ENCODE measurements around the gene NXPH1. TPM values are rescaled to one million over a fixed set of nuclear protein-coding genes. Genes with fewer than 3 reads are reported as not detected.
"Not testable (repeated sequence)": the region's sequence is repeated elsewhere in the genome, so short reads cannot be mapped to it uniquely, and the experiment has no call there.

Gene NXPH1
- polyA plus RNA-seq, 3 donors, result not detected

DNA sequence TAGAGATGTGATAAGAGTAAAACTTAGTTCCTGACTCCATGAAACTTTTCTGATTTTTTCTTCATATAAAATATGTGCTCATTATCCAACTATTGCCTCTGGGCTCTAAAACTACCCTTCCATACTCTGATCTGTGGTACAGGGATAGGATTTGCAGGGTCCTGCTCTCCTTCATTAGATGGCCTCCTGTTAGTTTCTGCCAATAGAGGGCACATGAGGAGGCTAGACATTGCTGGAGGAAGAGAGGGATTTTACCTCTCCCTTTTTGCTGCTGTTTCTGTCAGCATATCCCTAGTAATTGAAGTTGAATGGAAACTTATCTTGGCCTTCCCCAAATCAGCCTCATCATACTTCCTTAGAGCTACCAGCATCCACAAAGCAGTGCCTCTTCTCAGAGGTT, 269.4 kb downstream of the NXPH1 start:
- DNase-seq, result no peak

DNA sequence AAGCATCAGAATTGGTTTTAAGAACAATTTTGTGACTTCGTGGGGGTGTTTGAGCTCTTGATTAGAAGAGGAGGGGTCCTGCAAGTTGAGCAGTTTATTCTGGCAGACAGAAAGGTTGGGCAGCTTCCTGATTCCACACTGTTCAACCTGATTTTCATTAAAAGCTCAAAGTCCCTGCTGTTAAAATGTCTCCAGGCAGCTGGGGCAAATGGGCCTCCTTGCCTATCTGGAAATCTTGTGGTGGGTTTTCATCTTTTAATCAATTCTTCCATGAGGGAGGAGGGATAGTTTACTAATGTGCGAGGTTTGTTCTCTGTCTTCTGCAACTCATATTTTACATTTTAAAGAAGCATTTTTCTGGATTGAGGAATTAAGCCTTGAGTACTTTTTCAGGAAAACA, 276.7 kb downstream of the NXPH1 start:
- no peak for DNase-seq

DNA sequence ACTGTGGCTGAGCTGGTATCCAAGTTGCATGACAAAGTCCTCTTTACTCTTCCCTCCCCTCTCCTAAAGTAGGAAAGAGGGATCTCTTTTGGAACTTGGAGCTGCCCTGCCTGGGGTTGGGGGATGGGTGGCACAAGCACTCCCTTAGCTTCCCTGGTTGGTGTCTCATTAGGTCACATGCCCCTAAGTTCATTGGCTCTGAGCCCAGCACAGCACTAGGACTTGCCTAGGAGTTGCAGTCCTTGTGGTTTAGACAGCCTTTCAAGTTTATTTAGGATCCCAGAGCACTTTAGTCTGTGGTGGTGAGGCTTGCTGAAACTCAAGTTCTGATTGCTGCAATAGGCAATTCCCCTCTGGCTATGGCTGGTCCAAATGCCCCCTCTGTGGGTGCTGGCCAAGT, 281.4 kb downstream of the NXPH1 start:
- no peak for DNase-seq

DNA sequence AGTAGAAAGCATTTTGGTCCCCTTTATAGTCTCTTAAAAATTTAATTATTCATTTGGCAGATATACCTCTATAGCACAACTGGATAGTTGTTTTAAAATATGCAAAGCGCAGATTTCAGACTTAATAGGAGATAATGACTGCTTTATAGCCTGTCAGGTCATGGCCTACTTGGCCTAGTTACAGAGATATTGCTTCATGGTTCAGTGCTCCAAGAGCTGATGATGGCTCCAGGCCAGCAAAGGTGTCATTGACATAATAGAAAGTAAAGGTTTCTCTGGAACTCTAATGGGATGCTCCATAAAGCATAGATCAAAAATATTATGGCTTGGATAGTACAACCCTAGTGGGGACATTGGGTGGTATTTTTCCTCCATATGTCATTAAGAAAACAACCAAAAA, 285.7 kb downstream of the NXPH1 start:
- DNase-seq, result no peak

DNA sequence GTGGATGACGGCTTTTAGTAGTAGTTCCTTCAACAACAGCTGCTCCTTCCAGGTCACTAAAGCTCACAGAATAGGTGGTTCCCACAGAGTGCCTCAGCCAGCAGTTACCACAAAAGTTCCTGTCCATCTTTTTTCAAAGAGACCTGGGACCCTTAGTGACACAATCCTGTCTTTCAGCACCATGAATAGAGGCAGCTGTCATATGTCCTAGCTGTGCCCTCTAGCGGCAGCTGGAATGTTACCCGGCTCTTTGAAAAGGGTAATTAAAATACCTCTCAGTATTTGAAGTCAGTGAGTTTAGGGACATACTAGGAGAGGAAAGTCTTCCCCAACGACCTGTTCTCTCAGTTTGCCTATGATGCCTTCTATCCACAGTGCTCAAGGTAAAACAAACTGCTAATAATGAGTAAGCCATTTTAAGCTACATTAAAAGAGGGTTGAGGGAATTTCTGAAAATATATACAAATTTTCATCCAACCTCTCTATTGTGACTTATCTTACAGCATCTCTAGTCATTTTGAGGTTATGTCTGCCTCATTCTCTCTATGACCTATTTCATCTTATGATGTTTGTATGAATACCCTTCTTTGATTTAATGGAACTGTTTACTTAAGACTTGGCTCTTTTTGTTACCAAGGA, 290.8 kb downstream of the NXPH1 start:
- peak; percentile 29 for DNase-seq

DNA sequence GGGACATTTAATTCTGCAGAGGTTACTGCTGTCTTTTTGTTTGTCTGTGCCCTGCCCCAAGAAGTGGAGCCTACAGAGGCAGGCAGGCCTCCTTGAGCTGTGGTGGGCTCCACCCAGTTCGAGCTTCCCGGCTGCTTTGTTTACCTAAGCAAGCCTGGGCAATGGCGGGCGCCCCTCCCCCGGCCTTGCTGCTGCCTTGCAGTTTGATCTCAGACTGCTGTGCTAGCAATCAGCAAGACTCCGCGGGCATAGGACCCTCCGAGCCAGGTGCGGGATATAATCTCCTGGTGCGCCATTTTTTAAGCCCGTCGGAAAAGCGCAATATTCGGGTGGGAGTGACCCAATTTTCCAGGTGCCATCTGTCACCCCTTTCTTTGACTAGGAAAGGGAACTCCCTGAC, 298.3 kb downstream of the NXPH1 start:
- DNase-seq, result not testable (repeated sequence)

DNA sequence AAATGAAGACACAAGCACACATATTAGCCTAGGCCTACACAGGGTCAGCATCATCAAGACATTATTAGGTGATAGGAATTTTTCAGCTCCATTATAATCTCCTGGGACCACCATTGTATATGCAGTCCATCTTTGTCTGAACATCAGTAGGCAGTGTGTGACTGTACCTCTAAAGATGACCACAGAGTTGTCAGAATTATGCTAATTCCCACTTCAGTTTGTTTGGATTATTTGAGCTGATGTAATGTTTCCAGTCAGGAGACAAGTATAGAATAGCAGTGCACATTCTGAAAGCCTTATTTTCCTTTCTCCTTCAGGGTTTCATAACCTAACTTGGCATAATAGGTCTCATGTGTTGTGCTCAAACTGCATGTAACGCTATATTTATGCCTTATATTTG, 306.4 kb downstream of the NXPH1 start:
- DNase-seq, result no peak

DNA sequence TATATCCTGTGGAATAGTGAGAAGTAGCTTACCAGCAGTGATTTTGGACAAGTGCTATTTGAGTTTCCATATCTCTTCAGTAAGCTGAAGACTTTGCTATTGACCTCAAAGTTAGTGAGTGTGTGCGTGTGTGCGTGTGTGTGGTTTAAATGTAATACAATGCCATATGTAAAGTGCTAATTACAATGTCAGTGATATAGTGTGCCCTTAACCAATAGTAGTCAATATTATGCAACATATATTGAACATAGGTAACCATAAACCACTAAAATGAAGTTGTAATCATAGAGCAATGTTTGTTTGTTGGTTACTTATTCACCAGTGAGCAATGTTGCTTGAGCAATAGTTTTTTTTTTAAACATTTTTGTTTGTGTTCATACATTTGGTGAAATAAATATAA, 309.4 kb downstream of the NXPH1 start:
- DNase-seq, result no peak

DNA sequence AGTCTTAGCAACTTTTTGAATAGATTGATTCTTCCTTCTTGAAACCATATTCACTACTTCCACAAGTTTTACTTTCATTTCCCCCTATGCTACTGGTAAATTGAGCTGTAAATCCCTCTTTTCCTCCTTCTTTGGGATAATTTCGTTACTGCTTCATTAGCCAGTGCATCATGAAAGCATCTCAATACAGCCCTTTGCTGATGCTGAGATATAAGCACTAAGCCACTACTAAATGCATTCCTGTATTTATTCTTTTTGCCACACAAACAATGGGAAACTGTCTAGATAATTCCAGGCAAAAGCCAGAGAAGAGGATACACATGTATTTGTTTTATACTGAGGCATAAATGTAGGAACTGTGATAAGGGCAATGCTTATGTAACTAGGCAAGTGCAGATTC, 313.9 kb downstream of the NXPH1 start:
- no peak for DNase-seq

DNA sequence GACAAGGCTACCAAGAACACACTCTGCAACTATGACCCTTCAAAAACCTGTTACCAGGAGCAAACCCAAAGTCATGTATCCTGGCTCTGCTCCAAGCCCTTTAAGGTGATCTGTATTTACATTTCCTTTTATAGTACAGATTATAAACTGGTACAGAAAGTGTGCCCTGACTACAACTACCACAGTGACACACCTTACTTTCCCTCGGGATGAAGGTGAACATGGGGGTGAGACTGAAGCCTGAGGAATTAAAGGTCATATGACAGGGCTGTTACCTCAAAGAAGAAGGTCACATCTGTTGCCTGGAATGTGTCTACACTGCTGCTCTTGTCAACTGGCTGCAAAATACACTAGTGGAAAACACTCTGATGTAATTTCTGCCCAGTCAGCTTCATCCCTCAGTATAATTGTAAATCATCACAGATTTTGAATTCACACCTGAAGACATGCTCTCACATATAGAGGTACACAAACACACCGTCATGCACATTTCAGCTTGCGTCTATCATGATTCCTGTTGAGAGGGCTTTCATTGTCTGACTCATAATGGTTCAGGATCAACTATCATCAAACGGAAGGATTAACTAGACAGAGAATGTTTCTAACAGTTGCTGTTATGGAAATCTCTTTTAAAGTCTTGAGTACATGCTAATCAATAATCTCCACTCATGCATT, 318.3 kb downstream of the NXPH1 start:
- no peak for DNase-seq

DNA sequence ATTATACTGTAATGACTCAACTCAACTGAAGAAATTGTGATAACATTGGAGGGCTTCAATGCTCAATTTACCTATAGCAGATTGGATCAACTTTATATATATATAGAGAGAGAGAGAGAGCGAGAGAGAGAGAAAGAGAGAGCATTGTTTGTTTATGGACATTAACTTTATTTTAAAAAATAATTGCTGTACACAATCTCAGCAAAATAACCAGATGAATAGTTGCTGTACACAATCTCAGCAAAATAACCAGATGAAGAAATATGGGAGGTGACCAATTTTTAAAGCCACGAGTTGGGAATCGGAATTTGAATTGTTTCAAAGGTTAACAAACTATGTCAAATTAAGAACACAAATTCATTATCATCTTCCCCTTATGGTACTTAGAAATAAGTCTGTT, 319.9 kb downstream of the NXPH1 start:
- no peak for DNase-seq

DNA sequence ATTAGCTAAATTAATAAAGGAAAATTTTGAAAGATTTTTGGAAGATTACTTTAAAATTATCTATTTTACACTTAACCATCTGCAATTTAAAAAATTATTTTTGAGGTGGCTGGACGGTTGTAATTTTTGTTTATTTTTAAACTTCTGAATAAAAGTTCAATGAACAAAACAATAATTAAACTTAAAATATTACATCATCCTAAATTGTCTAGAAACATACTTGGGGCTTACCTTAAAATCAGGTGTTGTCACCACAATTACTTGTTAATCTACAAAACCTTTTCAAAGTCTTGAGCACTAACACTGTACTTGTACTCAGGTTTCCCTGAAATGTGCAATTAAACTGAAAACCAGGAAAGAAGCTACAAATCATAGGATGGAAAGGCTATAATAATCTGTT, 328.3 kb downstream of the NXPH1 start:
- DNase-seq, result no peak

DNA sequence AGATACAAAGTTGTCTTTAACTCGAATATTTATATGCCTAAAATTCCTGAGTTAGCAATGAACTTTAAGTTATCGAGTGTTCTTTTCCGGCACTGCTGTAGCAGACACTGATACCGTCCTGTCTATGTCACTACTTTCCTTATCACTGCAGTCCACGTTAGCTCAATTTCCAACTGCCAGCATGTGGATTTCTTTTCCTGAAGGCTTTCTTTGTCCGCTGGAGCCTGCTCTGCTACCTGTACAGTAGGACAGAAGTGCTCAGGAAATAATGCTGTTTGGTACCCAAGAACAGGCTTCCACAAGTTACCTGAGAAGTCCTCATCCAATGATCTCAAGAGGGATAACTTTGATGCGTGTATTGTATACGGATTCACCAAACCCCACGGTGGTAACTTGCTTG, 329.4 kb downstream of the NXPH1 start:
- no peak for DNase-seq

DNA sequence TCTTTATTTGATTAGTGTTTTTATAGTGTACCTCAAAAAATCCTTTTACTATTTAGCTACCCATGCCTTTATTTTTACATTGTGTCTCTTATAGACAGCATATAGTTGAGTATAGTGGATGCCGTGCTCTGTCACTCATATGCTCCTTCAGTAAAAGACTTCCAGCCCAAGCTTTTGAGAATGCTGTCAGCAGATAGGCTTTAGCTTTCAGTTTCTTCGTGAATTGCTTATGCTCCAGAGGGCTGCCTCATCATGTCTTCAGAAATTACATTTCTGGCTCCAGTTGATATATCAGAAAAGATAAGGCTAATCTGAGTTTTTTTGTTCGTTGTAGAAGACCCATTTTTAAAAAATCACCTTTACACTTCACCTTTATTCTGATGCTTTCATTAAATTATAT, 332.0 kb downstream of the NXPH1 start:
- DNase-seq, result no peak

DNA sequence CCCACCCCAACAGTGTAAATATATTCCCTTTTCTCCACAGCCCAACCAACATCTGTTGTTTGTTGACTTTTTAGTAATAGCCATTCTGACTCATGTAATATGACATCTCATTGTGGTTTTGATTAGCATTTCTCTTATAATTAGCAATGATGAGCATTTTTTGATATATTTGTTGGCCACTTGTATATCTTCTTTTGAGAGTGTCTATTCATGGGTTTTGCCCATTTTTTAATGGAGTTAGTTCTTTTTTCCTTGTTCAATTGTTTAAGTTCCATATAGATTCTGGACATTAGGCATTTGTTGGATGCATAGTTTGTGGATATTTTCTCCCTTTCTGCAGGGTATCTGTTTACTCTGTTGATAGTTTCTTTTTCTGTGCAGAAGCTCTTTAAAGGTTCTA, 340.1 kb downstream of the NXPH1 start:
- DNase-seq, result no peak

DNA sequence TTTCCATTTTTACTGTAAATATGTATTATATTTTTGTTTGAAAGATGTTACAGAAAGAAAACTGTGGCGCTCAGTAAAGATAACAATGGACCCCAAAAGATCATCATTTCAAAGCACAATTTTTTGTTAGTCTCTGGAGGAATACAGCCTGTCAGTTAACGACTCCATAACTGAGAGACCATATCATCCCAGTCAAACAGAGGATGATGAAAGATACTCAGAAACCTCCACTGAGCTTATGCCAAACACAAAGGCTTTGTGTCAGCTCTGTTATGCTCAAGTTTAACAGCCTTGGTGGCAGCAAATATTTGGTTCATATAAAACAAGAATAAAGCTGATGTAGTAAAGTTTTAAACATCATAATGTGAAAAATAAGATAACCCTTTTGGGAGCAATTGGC, 345.1 kb downstream of the NXPH1 start:
- no peak for DNase-seq

DNA sequence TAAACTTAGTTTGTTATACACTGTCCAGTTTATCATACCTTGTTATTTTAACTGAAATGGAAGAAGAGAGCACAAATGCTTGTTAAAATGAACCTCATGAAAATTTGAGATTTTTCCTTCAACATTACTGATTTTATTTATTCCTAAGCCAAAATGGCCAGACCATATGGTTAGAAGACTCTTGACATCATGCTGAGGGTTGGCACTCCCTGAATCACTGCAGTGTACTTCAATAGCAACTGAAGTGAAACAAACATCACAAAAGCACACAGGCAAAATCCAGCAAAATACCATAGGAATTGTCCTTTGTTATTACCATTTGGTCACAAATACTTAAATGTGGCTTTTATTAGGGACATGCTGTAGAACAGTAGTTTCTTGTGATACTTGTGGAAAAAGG, 347.8 kb downstream of the NXPH1 start:
- DNase-seq, result no peak

DNA sequence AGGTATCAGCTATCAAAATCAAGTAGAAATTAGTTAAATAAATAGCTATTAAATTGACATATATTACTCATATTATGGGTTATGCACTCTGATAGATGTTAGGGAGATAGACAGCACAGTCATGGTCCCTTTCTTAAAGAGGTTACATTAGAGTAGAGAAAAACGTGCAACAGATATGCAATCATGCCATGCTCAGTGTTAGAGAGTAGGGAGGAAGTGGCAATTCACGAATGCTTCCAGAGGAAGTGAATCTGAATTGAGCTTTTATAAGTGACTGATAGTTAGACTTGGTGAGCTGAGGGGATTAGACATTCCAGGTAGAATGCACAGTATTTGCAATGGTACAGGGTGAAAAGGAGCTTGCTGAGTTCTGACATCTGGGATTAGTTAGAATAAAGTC, 349.8 kb downstream of the NXPH1 start:
- DNase-seq, result no peak

DNA sequence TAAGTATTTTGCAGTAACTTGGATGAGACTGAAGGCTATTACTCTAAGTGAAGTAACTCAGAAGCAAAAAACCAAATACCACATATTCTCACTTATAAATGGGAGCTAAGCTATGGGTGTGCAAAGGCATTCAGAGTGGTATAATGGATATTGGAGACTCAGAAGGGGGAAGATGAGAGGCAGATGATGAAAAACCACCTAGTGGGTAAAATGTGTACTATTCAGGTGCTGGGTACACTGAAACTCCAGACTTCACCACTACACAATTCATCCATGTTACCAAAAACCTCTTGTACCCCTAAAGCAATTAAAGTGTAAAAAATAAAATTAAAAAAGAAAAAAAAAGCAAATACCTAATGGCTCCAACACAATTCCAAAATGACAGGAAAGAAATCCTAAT, 351.7 kb downstream of the NXPH1 start:
- no peak for DNase-seq

DNA sequence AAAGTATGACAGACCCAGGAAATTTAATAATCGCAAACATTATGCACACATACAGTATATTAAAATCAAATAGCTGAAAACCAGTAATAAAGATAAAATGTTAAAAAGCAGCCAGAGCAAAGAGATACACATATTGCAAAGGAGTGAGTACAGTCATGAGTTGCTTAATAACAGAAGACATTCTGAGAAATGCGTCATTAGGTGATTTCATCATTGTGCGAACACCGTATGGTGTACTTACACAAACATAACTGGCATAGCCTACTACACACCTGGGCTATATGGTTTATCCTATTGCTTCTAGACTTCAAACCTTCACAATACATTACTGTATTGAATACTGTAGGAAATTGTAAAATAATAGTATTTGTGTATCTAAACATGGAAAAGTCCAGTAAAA, 367.6 kb downstream of the NXPH1 start:
- DNase-seq, result no peak

Measured in renal pelvis (tissue), 4 donors.